Panc1 (cell line): ENCODE results near the gene CACNA2D3. TPM values are rescaled to one million over a fixed set of nuclear protein-coding genes. Genes with fewer than 3 reads are reported as not detected.

Experiments
- ATAC-seq: fragments of 200-7000 bp; cut with Tn5 transposase; 2 replicates; pipeline ENCODE4 v1.9.1; 2020; ENCODE audit warnings: mild to moderate bottlenecking, moderate library complexity
- BruUV-seq: library from RNA; stranded (reverse); fragments of 400-500 nt; replicated peaks from 2 replicates; lab custom pipeline; 2021; lab: Mats Ljungman, UMichigan
- CTCF ChIA-PET: fragments of 300-600 bp; sonication (Branson Sonifier 250); formaldehyde crosslinking; loops from one replicate; lab custom pipeline; 2022; ENCODE audit warnings: antibody characterized with exemption; lab: Charles Lee
- POLR2A ChIA-PET: fragments of 300-600 bp; sonication (Branson Sonifier 250); formaldehyde crosslinking; loops from one replicate; lab custom pipeline; 2022; ENCODE audit warnings: antibody characterized with exemption; lab: Charles Lee
- DNase-seq: peaks from one replicate; pipeline ENCODE4 v3.0.0-alpha.2; 2010; ENCODE audit warnings: low read depth, low spot score
- H3K27ac ChIP-seq: 2 replicates; pipeline ENCODE4 v1.5.1; 2011; ENCODE audit warnings: mild to moderate bottlenecking, low read length, inconsistent platforms
- H3K27me3 ChIP-seq: fragments of 200-500 bp; sonication (Bioruptor generic); 2 replicates; pipeline ENCODE4 v1.6.0; 2014; ENCODE audit warnings: low read length, inconsistent platforms; ENCODE audit not compliant: control insufficient read depth, insufficient read depth
- H3K36me3 ChIP-seq: fragments of 200-500 bp; sonication (Bioruptor generic); 2 replicates; pipeline ENCODE4 v1.5.1; 2014; ENCODE audit warnings: inconsistent platforms, mild to moderate bottlenecking, low read length, moderate library complexity; ENCODE audit not compliant: control insufficient read depth, insufficient read depth
- H3K4me1 ChIP-seq: 2 replicates; pipeline ENCODE4 v1.5.1; 2011; ENCODE audit warnings: inconsistent platforms, mild to moderate bottlenecking, low read length, moderate library complexity; ENCODE audit not compliant: control insufficient read depth, insufficient read depth
- H3K4me3 ChIP-seq, 2 experiments: 2 replicates each; pipeline ENCODE4 v1.5.1; 2011 to 2012; ENCODE audit warnings: low read depth in 2 of 2, low read length in 2 of 2, mild to moderate bottlenecking in 2 of 2, inconsistent platforms in 1 of 2, moderate library complexity in 1 of 2
- H3K9me3 ChIP-seq: fragments of 200-500 bp; sonication (Bioruptor generic); 2 replicates; pipeline ENCODE4 v1.5.1; 2014; ENCODE audit warnings: low read depth, mild to moderate bottlenecking, inconsistent platforms, low read length, moderate library complexity; ENCODE audit not compliant: control insufficient read depth, insufficient read depth
- POLR2AphosphoS5 ChIP-seq: IDR thresholded peaks from 2 replicates; pipeline ENCODE4 v1.6.1; 2012; ENCODE audit warnings: mild to moderate bottlenecking, low read depth, low read length, moderate library complexity
- SIN3A ChIP-seq: IDR thresholded peaks from 2 replicates; pipeline ENCODE4 v1.6.1; 2012; ENCODE audit warnings: low read depth, mild to moderate bottlenecking, low read length, moderate library complexity, borderline replicate concordance; ENCODE audit not compliant: insufficient read depth
- TCF7L2 ChIP-seq: IDR thresholded peaks from 2 replicates; pipeline ENCODE4 v1.6.1; 2011; ENCODE audit warnings: mild to moderate bottlenecking, low read depth, low read length, inconsistent platforms
- in situ Hi-C: cut with HindIII; loops from 2 replicates; pipeline ENCODE4 v1.10.0; 2016; ENCODE audit warnings: low sequenced_read_pairs, low pct_unique_long_range_greater_than_20kb
- intact Hi-C: fragments of 100-400 bp; cut with micrococcal nuclease; formaldehyde crosslinking; loops from one replicate; pipeline ENCODE4 v1.10.0; 2022; ENCODE audit not compliant: unreplicated experiment
- total RNA-seq: library from RNA; stranded (reverse); gene quantifications from one replicate; pipeline ENCODE4 v1.2.1, GENCODE V29; 2021; ENCODE audit not compliant: unreplicated experiment
- TF ChIP-seq, protein P1 (sequence below): fragments of 450-650 bp; IDR thresholded peaks from 2 replicates; pipeline ENCODE4 v1.5.1; 2017; ENCODE audit warnings: mild to moderate bottlenecking
- TF ChIP-seq, protein P2 (sequence below), 2 experiments: IDR thresholded peaks; 2 replicates each; pipeline ENCODE4 v1.6.1; 2011 to 2012; ENCODE audit warnings: low read depth in 2 of 2, control low read depth in 1 of 2, low read length in 1 of 2, mild to moderate bottlenecking in 1 of 2, moderate library complexity in 1 of 2; ENCODE audit not compliant: insufficient read depth in 1 of 2

CACNA2D3 gene
- total RNA-seq, 1 experiment from 2014 or later: 0.41 TPM

DNA sequence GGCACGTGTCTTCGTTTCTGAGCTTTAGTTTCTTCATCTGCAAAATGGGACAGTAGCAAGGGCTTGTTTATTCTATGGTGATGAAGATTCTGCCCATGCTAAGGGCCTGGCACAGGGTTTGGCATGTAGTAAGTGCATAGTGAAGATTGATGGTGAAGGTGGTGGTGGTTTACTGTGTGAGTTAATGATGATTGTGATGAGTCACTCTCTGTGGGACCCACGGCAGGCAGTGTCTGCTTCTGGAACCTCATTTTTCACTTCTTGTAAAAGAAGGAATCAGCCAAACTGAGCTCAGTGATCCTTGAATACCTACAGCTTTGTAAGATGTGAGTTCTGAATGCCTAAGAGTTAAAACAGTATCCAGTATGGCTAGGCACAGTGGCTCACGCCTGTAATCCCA is 891.7 kb downstream of the CACNA2D3 start:
- Histone ChIP-seq H3K27ac (no peak overlapping the region), H3K4me1 (no peaks in the 10 kb centered on the region), H3K36me3 (no peaks in the 10 kb centered on the region), H3K9me3 (no peaks in the 10 kb centered on the region), H3K27me3 (no peaks in the 10 kb centered on the region), H3K4me3 (no peak overlapping the region)
- no peak for TF ChIP-seq TCF7L2
- TF ChIP-seq POLR2AphosphoS5: no peak
- TF ChIP-seq, protein P1, sequence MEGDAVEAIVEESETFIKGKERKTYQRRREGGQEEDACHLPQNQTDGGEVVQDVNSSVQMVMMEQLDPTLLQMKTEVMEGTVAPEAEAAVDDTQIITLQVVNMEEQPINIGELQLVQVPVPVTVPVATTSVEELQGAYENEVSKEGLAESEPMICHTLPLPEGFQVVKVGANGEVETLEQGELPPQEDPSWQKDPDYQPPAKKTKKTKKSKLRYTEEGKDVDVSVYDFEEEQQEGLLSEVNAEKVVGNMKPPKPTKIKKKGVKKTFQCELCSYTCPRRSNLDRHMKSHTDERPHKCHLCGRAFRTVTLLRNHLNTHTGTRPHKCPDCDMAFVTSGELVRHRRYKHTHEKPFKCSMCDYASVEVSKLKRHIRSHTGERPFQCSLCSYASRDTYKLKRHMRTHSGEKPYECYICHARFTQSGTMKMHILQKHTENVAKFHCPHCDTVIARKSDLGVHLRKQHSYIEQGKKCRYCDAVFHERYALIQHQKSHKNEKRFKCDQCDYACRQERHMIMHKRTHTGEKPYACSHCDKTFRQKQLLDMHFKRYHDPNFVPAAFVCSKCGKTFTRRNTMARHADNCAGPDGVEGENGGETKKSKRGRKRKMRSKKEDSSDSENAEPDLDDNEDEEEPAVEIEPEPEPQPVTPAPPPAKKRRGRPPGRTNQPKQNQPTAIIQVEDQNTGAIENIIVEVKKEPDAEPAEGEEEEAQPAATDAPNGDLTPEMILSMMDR: no peak
- TF ChIP-seq, protein P2, sequence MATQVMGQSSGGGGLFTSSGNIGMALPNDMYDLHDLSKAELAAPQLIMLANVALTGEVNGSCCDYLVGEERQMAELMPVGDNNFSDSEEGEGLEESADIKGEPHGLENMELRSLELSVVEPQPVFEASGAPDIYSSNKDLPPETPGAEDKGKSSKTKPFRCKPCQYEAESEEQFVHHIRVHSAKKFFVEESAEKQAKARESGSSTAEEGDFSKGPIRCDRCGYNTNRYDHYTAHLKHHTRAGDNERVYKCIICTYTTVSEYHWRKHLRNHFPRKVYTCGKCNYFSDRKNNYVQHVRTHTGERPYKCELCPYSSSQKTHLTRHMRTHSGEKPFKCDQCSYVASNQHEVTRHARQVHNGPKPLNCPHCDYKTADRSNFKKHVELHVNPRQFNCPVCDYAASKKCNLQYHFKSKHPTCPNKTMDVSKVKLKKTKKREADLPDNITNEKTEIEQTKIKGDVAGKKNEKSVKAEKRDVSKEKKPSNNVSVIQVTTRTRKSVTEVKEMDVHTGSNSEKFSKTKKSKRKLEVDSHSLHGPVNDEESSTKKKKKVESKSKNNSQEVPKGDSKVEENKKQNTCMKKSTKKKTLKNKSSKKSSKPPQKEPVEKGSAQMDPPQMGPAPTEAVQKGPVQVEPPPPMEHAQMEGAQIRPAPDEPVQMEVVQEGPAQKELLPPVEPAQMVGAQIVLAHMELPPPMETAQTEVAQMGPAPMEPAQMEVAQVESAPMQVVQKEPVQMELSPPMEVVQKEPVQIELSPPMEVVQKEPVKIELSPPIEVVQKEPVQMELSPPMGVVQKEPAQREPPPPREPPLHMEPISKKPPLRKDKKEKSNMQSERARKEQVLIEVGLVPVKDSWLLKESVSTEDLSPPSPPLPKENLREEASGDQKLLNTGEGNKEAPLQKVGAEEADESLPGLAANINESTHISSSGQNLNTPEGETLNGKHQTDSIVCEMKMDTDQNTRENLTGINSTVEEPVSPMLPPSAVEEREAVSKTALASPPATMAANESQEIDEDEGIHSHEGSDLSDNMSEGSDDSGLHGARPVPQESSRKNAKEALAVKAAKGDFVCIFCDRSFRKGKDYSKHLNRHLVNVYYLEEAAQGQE (IDR thresholded peaks at IDR 0.05; ENCODE audit: insufficient read depth in 1 of 2, low read depth in 2 of 2, low read length in 1 of 2): no peak
- no peak for TF ChIP-seq SIN3A
- CTCF ChIA-PET: no interaction called here
- BruUV-seq: no TSS peak
- intact Hi-C loops (loop anchor here (10.0 kb wide), 1 partner anchor 159 kb away; no protein-coding TSS in a partner anchor), in situ Hi-C loops (no loop called here)
- POLR2A ChIA-PET: no interaction called here
- DNase-seq (no peak), ATAC-seq (no peak)

DNA sequence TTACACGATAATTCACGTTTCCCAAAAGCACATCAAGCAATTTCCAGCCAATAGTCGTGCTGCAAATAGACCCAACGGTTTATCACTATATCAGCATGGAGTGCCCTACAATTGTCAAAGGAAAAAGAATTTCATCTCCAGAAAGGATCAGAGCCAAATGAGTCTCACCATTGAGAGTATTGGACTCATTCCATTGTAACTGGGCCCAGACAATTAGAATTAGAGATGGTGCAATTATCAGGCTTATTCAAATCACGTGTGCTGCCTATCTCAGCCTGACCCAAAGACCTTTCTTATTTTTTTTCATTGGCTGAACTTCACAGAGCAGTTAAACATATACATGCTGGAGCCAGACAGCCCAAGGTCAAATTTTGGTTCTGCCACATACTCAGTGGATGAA is 892.6 kb downstream of the CACNA2D3 start:
- TF ChIP-seq, protein P2 (IDR thresholded peaks at IDR 0.05; ENCODE audit: insufficient read depth in 1 of 2, low read depth in 2 of 2, low read length in 1 of 2): no peak
- TF ChIP-seq POLR2AphosphoS5 (no peak), SIN3A (no peak), TCF7L2 (no peak)
- TF ChIP-seq, protein P1: no peak
- CTCF ChIA-PET: no interaction called here
- in situ Hi-C loops: no loop called here

More for the DNA sequence above, 892.6 kb downstream of the CACNA2D3 start:
- POLR2A ChIA-PET: no interaction called here
- Histone ChIP-seq H3K27me3 (no peaks in the 10 kb centered on the region), H3K9me3 (no peaks in the 10 kb centered on the region), H3K27ac (no peak overlapping the region), H3K4me1 (no peaks in the 10 kb centered on the region), H3K4me3 (no peak overlapping the region), H3K36me3 (no peaks in the 10 kb centered on the region)
- BruUV-seq: no TSS peak
- ATAC-seq (no peak), DNase-seq (no peak)
- intact Hi-C loops: loop anchor here (10.0 kb wide), 1 partner anchor 160 kb away; no protein-coding TSS in a partner anchor
